ENCODE data around the gene SEMA4G.

SEMA4G gene

GRCh38 chr10:100969187-100970075 lies at the start of gene SEMA4G:
Gene SEMA4G, plus strand, starts transcription at chr10:100969504. Its CDS starts 3,409 bp downstream, at chr10:100972913.
- Histone ChIP-seq H3K36me3 (ENCODE audit: low read depth) (no peaks in the 10 kb centered on the region), H3K9me3 (ENCODE audit: severe bottlenecking) (no peaks in the 10 kb centered on the region), H3K27ac (ENCODE audit: poor library complexity, severe bottlenecking) (no peak within 1 kb of the TSS), H3K4me3 (ENCODE audit: severe bottlenecking) (peak within 1 kb of the TSS; percentile 43), H3K27me3 (ENCODE audit: insufficient read depth, poor library complexity, severe bottlenecking) (no peaks in the 10 kb centered on the region), H3K4me1 (ENCODE audit: insufficient read depth, poor library complexity, severe bottlenecking) (peaks cover 3% of the 10 kb centered on the region)
- peak; percentile 60 for TF ChIP-seq CTCF (IDR thresholded peaks at IDR 0.05; ENCODE audit: poor library complexity, severe bottlenecking)
- no peak for DNase-seq (ENCODE audit: low spot score)
- ATAC-seq (ENCODE audit: low read depth): peak; percentile 69

- no peak overlapping the region for H3K27ac ChIP-seq (ENCODE audit: poor library complexity, severe bottlenecking)
- no peaks in the 10 kb centered on the region for H3K9me3 ChIP-seq (ENCODE audit: severe bottlenecking)
- H3K27me3 ChIP-seq (ENCODE audit: insufficient read depth, poor library complexity, severe bottlenecking): no peaks in the 10 kb centered on the region
- ATAC-seq (ENCODE audit: low read depth) (no peak), DNase-seq (ENCODE audit: low spot score) (no peak)
- no peak overlapping the region for H3K4me3 ChIP-seq (ENCODE audit: severe bottlenecking)
- TF ChIP-seq CTCF (IDR thresholded peaks at IDR 0.05; ENCODE audit: poor library complexity, severe bottlenecking): no peak
- no peaks in the 10 kb centered on the region for H3K4me1 ChIP-seq (ENCODE audit: insufficient read depth, poor library complexity, severe bottlenecking)
- H3K36me3 ChIP-seq (ENCODE audit: low read depth): peaks cover 94% of the 10 kb centered on the region
These were observed 45.7 kb upstream of the SEMA4G start for GRCh38 chr10:100923580-100923979.

- H3K4me1 ChIP-seq (ENCODE audit: insufficient read depth, poor library complexity, severe bottlenecking): no peaks in the 10 kb centered on the region
- DNase-seq (ENCODE audit: low spot score): no peak
- TF ChIP-seq CTCF (IDR thresholded peaks at IDR 0.05; ENCODE audit: poor library complexity, severe bottlenecking): no peak
- H3K27me3 ChIP-seq (ENCODE audit: insufficient read depth, poor library complexity, severe bottlenecking): no peaks in the 10 kb centered on the region
- ATAC-seq (ENCODE audit: low read depth): no peak
- H3K9me3 ChIP-seq (ENCODE audit: severe bottlenecking): no peaks in the 10 kb centered on the region
- H3K36me3 ChIP-seq (ENCODE audit: low read depth): peaks cover 94% of the 10 kb centered on the region
- H3K27ac ChIP-seq (ENCODE audit: poor library complexity, severe bottlenecking): no peak overlapping the region
- H3K4me3 ChIP-seq (ENCODE audit: severe bottlenecking): no peak overlapping the region
These were observed 42.0 kb upstream of the SEMA4G start for GRCh38 chr10:100927266-100927665.

- DNase-seq (ENCODE audit: low spot score) (no peak), ATAC-seq (ENCODE audit: low read depth) (no peak)
- no peaks in the 10 kb centered on the region for H3K27me3 ChIP-seq (ENCODE audit: insufficient read depth, poor library complexity, severe bottlenecking)
- H3K27ac ChIP-seq (ENCODE audit: poor library complexity, severe bottlenecking): no peak overlapping the region
- no peak overlapping the region for H3K4me3 ChIP-seq (ENCODE audit: severe bottlenecking)
- no peak for TF ChIP-seq CTCF (IDR thresholded peaks at IDR 0.05; ENCODE audit: poor library complexity, severe bottlenecking)
- H3K9me3 ChIP-seq (ENCODE audit: severe bottlenecking): no peaks in the 10 kb centered on the region
- no peaks in the 10 kb centered on the region for H3K4me1 ChIP-seq (ENCODE audit: insufficient read depth, poor library complexity, severe bottlenecking)
- H3K36me3 ChIP-seq (ENCODE audit: low read depth): peaks cover 96% of the 10 kb centered on the region
These were observed 41.3 kb upstream of the SEMA4G start for GRCh38 chr10:100928039-100928438.

GRCh38 chr10:100930368-100930767 lies 38.9 kb upstream of the SEMA4G start:
- no peak overlapping the region for H3K27ac ChIP-seq (ENCODE audit: poor library complexity, severe bottlenecking)
- no peak for TF ChIP-seq CTCF (IDR thresholded peaks at IDR 0.05; ENCODE audit: poor library complexity, severe bottlenecking)
- no peaks in the 10 kb centered on the region for H3K9me3 ChIP-seq (ENCODE audit: severe bottlenecking)
- no peak for ATAC-seq (ENCODE audit: low read depth)
- H3K36me3 ChIP-seq (ENCODE audit: low read depth): peaks cover 94% of the 10 kb centered on the region
- no peaks in the 10 kb centered on the region for H3K27me3 ChIP-seq (ENCODE audit: insufficient read depth, poor library complexity, severe bottlenecking)
- no peaks in the 10 kb centered on the region for H3K4me1 ChIP-seq (ENCODE audit: insufficient read depth, poor library complexity, severe bottlenecking)
- DNase-seq (ENCODE audit: low spot score): no peak
- no peak overlapping the region for H3K4me3 ChIP-seq (ENCODE audit: severe bottlenecking)

Data from RWPE2 (cell line).